ENCODE data around the gene GARS1.

DNA sequence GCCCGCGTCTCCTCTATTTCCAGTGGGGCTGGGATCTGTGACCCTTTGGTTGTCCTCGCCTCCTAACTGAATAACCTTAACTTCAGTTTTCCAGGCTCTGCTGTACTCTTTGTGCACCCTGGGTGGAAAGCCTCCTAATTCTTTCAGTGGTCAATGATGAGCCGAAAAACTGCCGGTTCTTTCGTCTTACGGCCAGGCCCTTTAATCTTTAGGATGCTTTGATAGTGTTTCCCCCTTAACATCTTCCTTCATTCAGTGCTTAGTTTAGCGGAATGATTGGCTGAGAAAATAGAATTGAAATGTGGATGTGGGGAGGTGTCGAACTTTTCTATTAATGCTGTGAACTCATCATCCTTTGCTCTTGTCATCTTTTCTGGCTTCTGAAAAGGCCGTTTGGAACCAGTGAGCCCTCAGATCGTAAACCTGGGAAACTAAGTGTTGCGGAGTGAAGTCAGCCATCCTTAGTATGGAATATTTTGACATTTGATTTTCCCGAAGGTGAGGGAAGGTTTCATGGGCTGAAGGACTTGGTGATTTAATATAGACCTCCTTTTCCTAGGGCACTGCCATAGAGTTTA lies 847 bp downstream of the GARS1 start:
- TF ChIP-seq GATA3 (IDR thresholded peaks at IDR 0.05; ENCODE audit: low read depth, low read length): no peak
- TF ChIP-seq GATA2 (IDR thresholded peaks at IDR 0.05; ENCODE audit: low read depth, low read length): no peak

All from SH-SY5Y (cell line).